GM19023 (cell line): ENCODE data around the gene TMEM192.
"Not testable (repeated sequence)": the region's sequence is repeated elsewhere in the genome, so short reads cannot be mapped to it uniquely, and the experiment has no call there.

Experiments used
- ATAC-seq: cut with Tn5 transposase; IDR thresholded peaks from one replicate; pipeline ENCODE4 v1.9.1; 2021; ENCODE audit warnings: mild to moderate bottlenecking, moderate library complexity; ENCODE audit not compliant: unreplicated experiment

The TMEM192 gene

GRCh38 chr4:165094873-165095272 lies 17.8 kb downstream of the TMEM192 start:
- no peak for ATAC-seq

- ATAC-seq, result not testable (repeated sequence)
These were observed 20.5 kb downstream of the TMEM192 start for GRCh38 chr4:165092187-165092586.

GRCh38 chr4:165088366-165088765 lies 24.3 kb downstream of the TMEM192 start:
- no peak for ATAC-seq

- no peak for ATAC-seq
These were observed 26.7 kb downstream of the TMEM192 start for GRCh38 chr4:165085946-165086345.

- ATAC-seq, result not testable (repeated sequence)
These were observed 27.9 kb downstream of the TMEM192 start for GRCh38 chr4:165084787-165085186.

- ATAC-seq, result no peak
These were observed 33.2 kb downstream of the TMEM192 start for GRCh38 chr4:165079476-165079875.

- ATAC-seq, result no peak
These were observed 35.6 kb downstream of the TMEM192 start for GRCh38 chr4:165077034-165077578.

GRCh38 chr4:165073346-165073745 lies 39.3 kb downstream of the TMEM192 start:
- not testable (repeated sequence) for ATAC-seq

GRCh38 chr4:165070560-165070959 lies 42.1 kb downstream of the TMEM192 start:
- ATAC-seq, result no peak

GRCh38 chr4:165060938-165061337 lies 51.7 kb downstream of the TMEM192 start:
- no peak for ATAC-seq

- no peak for ATAC-seq
These were observed 53.3 kb downstream of the TMEM192 start for GRCh38 chr4:165059386-165059785.

- no peak for ATAC-seq
These were observed 54.0 kb downstream of the TMEM192 start for GRCh38 chr4:165058666-165059065.

GRCh38 chr4:165055601-165056000 lies 57.1 kb downstream of the TMEM192 start:
- ATAC-seq, result no peak

- ATAC-seq, result no peak
These were observed 59.0 kb downstream of the TMEM192 start, which contains the start of gene TRIM75 for GRCh38 chr4:165053645-165054044. Gene TRIM75 (plus strand): TSS chr4:165053866. CDS start chr4:165059148, 5,282 bp downstream.

GRCh38 chr4:165052627-165053026 lies 60.0 kb downstream of the TMEM192 start:
- ATAC-seq, result no peak

- no peak for ATAC-seq
These were observed 64.5 kb downstream of the TMEM192 start for GRCh38 chr4:165048170-165048569.

GRCh38 chr4:165031436-165032211 lies 81.0 kb downstream of the TMEM192 start, which contains the start of gene TRIM60:
Gene TRIM60 (plus strand): TSS chr4:165031999. CDS start chr4:165040073, 8,074 bp downstream.
- no peak for ATAC-seq

GRCh38 chr4:165027762-165028402 lies 84.8 kb downstream of the TMEM192 start:
- ATAC-seq, result no peak

- ATAC-seq, result not testable (repeated sequence)
These were observed 86.9 kb downstream of the TMEM192 start for GRCh38 chr4:165025782-165026181.
